ENCODE results near the gene EPB41L4A. TPM values are rescaled to one million over a fixed set of nuclear protein-coding genes. Genes with fewer than 3 reads are reported as not detected.
A peak's percentile ranks its signal among the peaks of the same experiment; 100 is the strongest.

Gene EPB41L4A
- total RNA-seq, 1 donor from 2014 or later: 11.1 TPM

DNA sequence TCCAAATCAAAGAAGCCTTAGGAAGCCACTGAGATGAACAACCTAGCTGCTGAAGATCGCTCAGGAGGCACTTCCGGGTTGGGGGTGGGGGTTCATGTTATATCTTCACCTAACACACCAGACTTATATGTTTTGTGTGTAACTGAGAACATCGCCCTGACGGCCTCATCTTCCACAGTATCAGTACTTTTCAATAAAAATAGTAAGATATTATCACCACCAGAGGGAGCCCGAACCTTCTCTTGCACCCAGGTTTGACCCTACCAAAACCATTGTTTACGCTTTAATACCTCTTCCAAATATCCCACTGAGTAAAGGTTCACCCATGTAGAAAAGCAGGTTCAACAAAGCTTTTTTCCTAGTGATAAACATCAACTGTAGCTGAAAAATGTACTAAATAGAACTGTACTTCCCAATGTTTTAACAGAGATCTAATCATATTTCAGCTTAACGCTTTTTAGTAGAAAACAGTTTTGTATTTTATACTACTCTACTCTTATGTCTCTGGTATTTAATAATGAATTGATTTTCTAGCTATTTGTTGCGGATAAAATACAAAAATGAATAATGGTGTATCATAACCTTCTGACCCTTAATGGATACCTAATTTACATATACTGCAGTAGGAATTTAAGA is 244.0 kb downstream of the EPB41L4A start:
- FAIRE-seq (no peak), DNase-seq (ENCODE audit: low read depth) (no peak)
- Mint-ChIP-seq H3K27me3 (ENCODE audit: low read depth, unreplicated experiment) (no peaks in the 10 kb centered on the region), H3K9me3 (ENCODE audit: unreplicated experiment) (no peaks in the 10 kb centered on the region), H3K4me3 (ENCODE audit: unreplicated experiment) (no peak overlapping the region), H3K4me1 (ENCODE audit: low read depth, unreplicated experiment) (no peaks in the 10 kb centered on the region), H3K36me3 (ENCODE audit: low read depth, unreplicated experiment) (no peaks in the 10 kb centered on the region), H3K27ac (ENCODE audit: unreplicated experiment) (no peak overlapping the region)
- TF ChIP-seq, protein P1, sequence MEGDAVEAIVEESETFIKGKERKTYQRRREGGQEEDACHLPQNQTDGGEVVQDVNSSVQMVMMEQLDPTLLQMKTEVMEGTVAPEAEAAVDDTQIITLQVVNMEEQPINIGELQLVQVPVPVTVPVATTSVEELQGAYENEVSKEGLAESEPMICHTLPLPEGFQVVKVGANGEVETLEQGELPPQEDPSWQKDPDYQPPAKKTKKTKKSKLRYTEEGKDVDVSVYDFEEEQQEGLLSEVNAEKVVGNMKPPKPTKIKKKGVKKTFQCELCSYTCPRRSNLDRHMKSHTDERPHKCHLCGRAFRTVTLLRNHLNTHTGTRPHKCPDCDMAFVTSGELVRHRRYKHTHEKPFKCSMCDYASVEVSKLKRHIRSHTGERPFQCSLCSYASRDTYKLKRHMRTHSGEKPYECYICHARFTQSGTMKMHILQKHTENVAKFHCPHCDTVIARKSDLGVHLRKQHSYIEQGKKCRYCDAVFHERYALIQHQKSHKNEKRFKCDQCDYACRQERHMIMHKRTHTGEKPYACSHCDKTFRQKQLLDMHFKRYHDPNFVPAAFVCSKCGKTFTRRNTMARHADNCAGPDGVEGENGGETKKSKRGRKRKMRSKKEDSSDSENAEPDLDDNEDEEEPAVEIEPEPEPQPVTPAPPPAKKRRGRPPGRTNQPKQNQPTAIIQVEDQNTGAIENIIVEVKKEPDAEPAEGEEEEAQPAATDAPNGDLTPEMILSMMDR (IDR thresholded peaks at IDR 0.05; ENCODE audit: insufficient read depth, low read depth, low read length): peak; percentile 53
- TF ChIP-seq EZH2 (IDR thresholded peaks at IDR 0.05; ENCODE audit: insufficient read depth, low read length): no peak
- Histone ChIP-seq H3K27me3 (ENCODE audit: insufficient read depth, low read length) (no peaks in the 10 kb centered on the region), H2AFZ (ENCODE audit: low read depth, low read length) (peak overlapping the region; percentile 50), H3K9me3 (ENCODE audit: insufficient read depth, low read depth, low read length) (no peaks in the 10 kb centered on the region), H4K20me1 (ENCODE audit: insufficient read depth, low read length) (no peaks in the 10 kb centered on the region), H3K36me3 (ENCODE audit: insufficient read depth, low read length) (no peaks in the 10 kb centered on the region), H3K79me2 (ENCODE audit: insufficient read depth, low read length) (no peaks in the 10 kb centered on the region), H3K9ac (ENCODE audit: low read length) (no peak overlapping the region), H3K4me1 (ENCODE audit: insufficient read depth, low read length) (no peaks in the 10 kb centered on the region), H3K27ac (ENCODE audit: low read depth, low read length) (no peak overlapping the region), H3K4me3 (ENCODE audit: insufficient read depth, low read depth, low read length) (no peak overlapping the region), H3K4me2 (ENCODE audit: low read length) (peak overlapping the region; percentile 62)

DNA sequence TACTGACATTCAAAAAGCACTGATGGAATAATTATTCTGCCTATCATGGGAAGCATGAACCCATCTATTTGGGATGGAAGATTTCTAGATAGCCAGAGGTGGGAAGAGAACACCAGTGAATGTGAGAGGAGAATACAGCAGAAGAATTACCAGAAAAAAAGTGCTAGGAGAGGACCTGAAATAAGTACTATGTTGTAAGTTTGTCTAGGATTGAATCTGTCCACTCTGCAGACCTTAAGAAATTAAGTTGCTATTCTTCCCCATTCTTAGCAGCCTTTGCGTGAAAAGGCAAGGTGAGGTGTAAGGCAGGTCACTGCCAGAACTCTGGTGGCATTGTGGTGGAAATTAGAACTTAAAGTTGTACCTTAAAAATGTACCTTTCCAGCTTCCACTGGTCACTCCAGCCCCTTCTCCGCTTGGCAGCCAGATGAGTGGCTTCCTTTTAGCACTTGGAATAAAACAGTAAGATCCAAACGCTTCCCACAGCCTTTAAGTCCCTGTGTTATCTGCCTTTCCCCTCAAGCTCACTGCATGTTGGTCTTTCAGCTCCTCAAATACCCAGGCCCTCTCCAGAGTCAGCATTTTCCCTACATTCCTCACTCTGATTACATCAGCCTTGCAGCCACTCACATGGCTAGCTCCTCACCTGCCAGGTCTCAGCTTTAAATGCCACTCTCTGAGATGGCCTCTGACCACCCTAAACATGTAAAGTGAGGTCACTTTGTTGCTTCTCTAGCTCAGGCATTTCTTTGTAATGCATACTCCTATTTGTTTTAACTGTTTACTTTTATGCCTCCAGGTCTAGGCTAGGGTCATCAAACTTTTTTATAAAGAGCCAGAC is 253.0 kb downstream of the EPB41L4A start:
- H3K79me2 ChIP-seq (ENCODE audit: insufficient read depth, low read length): peaks cover 21% of the 10 kb centered on the region
- no peak overlapping the region for H3K9ac ChIP-seq (ENCODE audit: low read length)
- H3K36me3 Mint-ChIP-seq (ENCODE audit: low read depth, unreplicated experiment): peaks cover 15% of the 10 kb centered on the region
- H3K4me3 ChIP-seq (ENCODE audit: insufficient read depth, low read depth, low read length): no peak overlapping the region
- no peaks in the 10 kb centered on the region for H3K9me3 Mint-ChIP-seq (ENCODE audit: unreplicated experiment)
- peaks cover 11% of the 10 kb centered on the region for H3K4me1 ChIP-seq (ENCODE audit: insufficient read depth, low read length)
- H4K20me1 ChIP-seq (ENCODE audit: insufficient read depth, low read length): peaks cover 28% of the 10 kb centered on the region
- H3K27me3 ChIP-seq (ENCODE audit: insufficient read depth, low read length): no peaks in the 10 kb centered on the region
- no peak for TF ChIP-seq EZH2 (IDR thresholded peaks at IDR 0.05; ENCODE audit: insufficient read depth, low read length)
- TF ChIP-seq, protein P1 (IDR thresholded peaks at IDR 0.05; ENCODE audit: insufficient read depth, low read depth, low read length): no peak
- no peak for DNase-seq (ENCODE audit: low read depth)
- H3K9me3 ChIP-seq (ENCODE audit: insufficient read depth, low read depth, low read length): no peaks in the 10 kb centered on the region
- H2AFZ ChIP-seq (ENCODE audit: low read depth, low read length): no peak overlapping the region
- H3K4me2 ChIP-seq (ENCODE audit: low read length): no peak overlapping the region
- H3K4me1 Mint-ChIP-seq (ENCODE audit: low read depth, unreplicated experiment): peaks cover 32% of the 10 kb centered on the region
- H3K36me3 ChIP-seq (ENCODE audit: insufficient read depth, low read length): peaks cover 41% of the 10 kb centered on the region
- H3K27me3 Mint-ChIP-seq (ENCODE audit: low read depth, unreplicated experiment): no peaks in the 10 kb centered on the region
- peak overlapping the region; percentile 71 for H3K27ac Mint-ChIP-seq (ENCODE audit: unreplicated experiment)
- FAIRE-seq: no peak
- H3K27ac ChIP-seq (ENCODE audit: low read depth, low read length): no peak overlapping the region
- peak overlapping the region; percentile 10 for H3K4me3 Mint-ChIP-seq (ENCODE audit: unreplicated experiment)
